Activated T-cell treated with anti-CD3 and anti-CD28 coated beads, Interleukin-2, amount 50 U/mL, for 72 hours (primary cell): ENCODE data around the gene USP47. TPM values are rescaled to one million over a fixed set of nuclear protein-coding genes. Genes with fewer than 3 reads are reported as not detected.

Experiments
- ATAC-seq, 2 donors: fragments of 150-1000 bp; cut with Tn5 transposase; replicated peaks in 1 of 2; 2 replicates each; pipeline ENCODE4 v1.10.0; 2021; ENCODE audit warnings: moderate library complexity in 2 of 2, mild to moderate bottlenecking in 1 of 2
- DNase-seq, 2 donors: peaks; one replicate each; pipeline ENCODE4 v3.0.0; 2021 to 2022; ENCODE audit warnings: mixed read lengths in 1 of 2
- H3K27ac Mint-ChIP-seq: one replicate; pipeline ENCODE4 v1.8.0; 2022; ENCODE audit warnings: mild to moderate bottlenecking, moderate library complexity, mixed read lengths
- H3K27me3 Mint-ChIP-seq: one replicate; pipeline ENCODE4 v1.8.0; 2022; ENCODE audit warnings: low read depth, mixed read lengths
- H3K36me3 Mint-ChIP-seq, 2 donors: one replicate each; pipeline ENCODE4 v1.8.0; 2022; ENCODE audit warnings: mixed read lengths in 2 of 2, mild to moderate bottlenecking in 1 of 2; ENCODE audit not compliant: insufficient read depth in 2 of 2
- H3K4me1 Mint-ChIP-seq: one replicate; pipeline ENCODE4 v1.8.0; 2022; ENCODE audit warnings: low read depth, mixed read lengths
- H3K4me3 Mint-ChIP-seq, 2 donors: one replicate each; pipeline ENCODE4 v1.8.0; 2022; ENCODE audit warnings: mild to moderate bottlenecking in 2 of 2, mixed read lengths in 2 of 2, moderate library complexity in 2 of 2
- H3K9me3 Mint-ChIP-seq, 2 donors: one replicate each; pipeline ENCODE4 v1.8.0; 2022; ENCODE audit warnings: mixed read lengths in 2 of 2
- total RNA-seq, 2 donors: library from RNA; stranded (reverse); gene quantifications; one replicate each; pipeline ENCODE4 v1.2.3, GENCODE V29; 2022

Gene USP47
- total RNA-seq, 2 donors from 2014 or later: 75.8 to 85.6 TPM

- Mint-ChIP-seq H3K9me3 (no peaks in the 10 kb centered on the region), H3K36me3 (peaks cover 0 to 6% of the 10 kb centered on the region in 2 donors), H3K4me1 (no peaks in the 10 kb centered on the region), H3K27me3 (no peaks in the 10 kb centered on the region), H3K27ac (no peak overlapping the region), H3K4me3 (no peak overlapping the region)
- ATAC-seq (no peak), DNase-seq (no peak)
Measured at GRCh38 chr11:11894486-11894885, 52.7 kb downstream of the USP47 start.

GRCh38 chr11:11895672-11896071 is 53.9 kb downstream of the USP47 start:
- H3K27me3 Mint-ChIP-seq: no peaks in the 10 kb centered on the region
- no peaks in the 10 kb centered on the region for H3K9me3 Mint-ChIP-seq
- no peak for ATAC-seq
- H3K27ac Mint-ChIP-seq: no peak overlapping the region
- peaks cover 0 to 3% of the 10 kb centered on the region in 2 donors for H3K36me3 Mint-ChIP-seq
- H3K4me3 Mint-ChIP-seq: no peak overlapping the region
- H3K4me1 Mint-ChIP-seq: no peaks in the 10 kb centered on the region
- DNase-seq: no peak

- no peak for ATAC-seq
- peaks cover 0 to 4% of the 10 kb centered on the region in 2 donors for H3K36me3 Mint-ChIP-seq
- H3K4me1 Mint-ChIP-seq: no peaks in the 10 kb centered on the region
Measured at GRCh38 chr11:11898648-11899047, 56.9 kb downstream of the USP47 start.

GRCh38 chr11:11899401-11899800 is 57.6 kb downstream of the USP47 start:
- peaks cover 0 to 9% of the 10 kb centered on the region in 2 donors for H3K36me3 Mint-ChIP-seq
- H3K9me3 Mint-ChIP-seq: no peaks in the 10 kb centered on the region
- peak overlapping the region; percentile 11 for H3K27ac Mint-ChIP-seq
- ATAC-seq (no peak), DNase-seq (no peak)
- H3K4me1 Mint-ChIP-seq: no peaks in the 10 kb centered on the region
- no peaks in the 10 kb centered on the region for H3K27me3 Mint-ChIP-seq
- no peak overlapping the region for H3K4me3 Mint-ChIP-seq

More at GRCh38 chr11:11898648-11899047, 56.9 kb downstream of the USP47 start:
- Mint-ChIP-seq H3K27ac (peak overlapping the region; percentile 11), H3K27me3 (no peaks in the 10 kb centered on the region), H3K9me3 (no peaks in the 10 kb centered on the region), H3K4me3 (no peak overlapping the region)
- no peak for DNase-seq

- no peaks in the 10 kb centered on the region for H3K27me3 Mint-ChIP-seq
- H3K36me3 Mint-ChIP-seq: peaks cover 0 to 19% of the 10 kb centered on the region in 2 donors
- H3K4me1 Mint-ChIP-seq: no peaks in the 10 kb centered on the region
- no peak overlapping the region for H3K4me3 Mint-ChIP-seq
- no peak for ATAC-seq
- no peaks in the 10 kb centered on the region for H3K9me3 Mint-ChIP-seq
- DNase-seq: no peak
- H3K27ac Mint-ChIP-seq: no peak overlapping the region
Measured at GRCh38 chr11:11901929-11902328, 60.2 kb downstream of the USP47 start.

- ATAC-seq: no peak
- DNase-seq: no peak
- H3K4me3 Mint-ChIP-seq: no peak overlapping the region
- H3K36me3 Mint-ChIP-seq: peaks cover 10 to 21% of the 10 kb centered on the region in 2 donors
- H3K9me3 Mint-ChIP-seq: no peaks in the 10 kb centered on the region
- no peaks in the 10 kb centered on the region for H3K4me1 Mint-ChIP-seq
- H3K27ac Mint-ChIP-seq: no peak overlapping the region
- no peaks in the 10 kb centered on the region for H3K27me3 Mint-ChIP-seq
Measured at GRCh38 chr11:11909727-11910126, 68.0 kb downstream of the USP47 start.

GRCh38 chr11:11910541-11910940 is 68.8 kb downstream of the USP47 start:
- no peak for ATAC-seq
- H3K27me3 Mint-ChIP-seq: no peaks in the 10 kb centered on the region
- DNase-seq: no peak
- H3K4me3 Mint-ChIP-seq: no peak overlapping the region
- no peak overlapping the region for H3K27ac Mint-ChIP-seq
- no peaks in the 10 kb centered on the region for H3K4me1 Mint-ChIP-seq
- no peaks in the 10 kb centered on the region for H3K9me3 Mint-ChIP-seq
- H3K36me3 Mint-ChIP-seq: peaks cover 10 to 17% of the 10 kb centered on the region in 2 donors

GRCh38 chr11:11913395-11913794 is 71.6 kb downstream of the USP47 start:
- Mint-ChIP-seq H3K27ac (no peak overlapping the region), H3K27me3 (no peaks in the 10 kb centered on the region), H3K4me3 (no peak overlapping the region), H3K9me3 (no peaks in the 10 kb centered on the region), H3K36me3 (peaks cover 8 to 14% of the 10 kb centered on the region in 2 donors), H3K4me1 (peaks cover 4% of the 10 kb centered on the region)
- DNase-seq (no peak), ATAC-seq (no peak)

- peaks cover 8 to 14% of the 10 kb centered on the region in 2 donors for H3K36me3 Mint-ChIP-seq
- H3K9me3 Mint-ChIP-seq: no peaks in the 10 kb centered on the region
Measured at GRCh38 chr11:11915625-11916024, 73.9 kb downstream of the USP47 start.

GRCh38 chr11:11916981-11917399 is 75.2 kb downstream of the USP47 start:
- H3K27ac Mint-ChIP-seq: peak overlapping the region; percentile 16
- peaks cover 4% of the 10 kb centered on the region for H3K4me1 Mint-ChIP-seq
- no peak for DNase-seq
- no peak overlapping the region for H3K4me3 Mint-ChIP-seq
- peaks cover 2 to 5% of the 10 kb centered on the region in 2 donors for H3K36me3 Mint-ChIP-seq
- no peaks in the 10 kb centered on the region for H3K9me3 Mint-ChIP-seq
- H3K27me3 Mint-ChIP-seq: no peaks in the 10 kb centered on the region
- no peak for ATAC-seq

More at GRCh38 chr11:11915625-11916024, 73.9 kb downstream of the USP47 start:
- Mint-ChIP-seq H3K27ac (no peak overlapping the region), H3K27me3 (no peaks in the 10 kb centered on the region), H3K4me1 (peaks cover 4% of the 10 kb centered on the region), H3K4me3 (no peak overlapping the region)
- DNase-seq: no peak
- ATAC-seq: no peak

GRCh38 chr11:11923828-11924227 is 82.1 kb downstream of the USP47 start:
- Mint-ChIP-seq H3K27ac (peak overlapping the region; percentile 5), H3K36me3 (peaks cover 6 to 21% of the 10 kb centered on the region in 2 donors), H3K4me3 (no peak overlapping the region), H3K9me3 (no peaks in the 10 kb centered on the region), H3K27me3 (no peaks in the 10 kb centered on the region), H3K4me1 (no peaks in the 10 kb centered on the region)
- ATAC-seq (no peak), DNase-seq (no peak)

GRCh38 chr11:11929920-11930319 is 88.1 kb downstream of the USP47 start:
- H3K4me1 Mint-ChIP-seq: no peaks in the 10 kb centered on the region
- no peak overlapping the region for H3K27ac Mint-ChIP-seq
- peaks cover 11 to 38% of the 10 kb centered on the region in 2 donors for H3K36me3 Mint-ChIP-seq
- ATAC-seq: no peak
- DNase-seq: no peak
- H3K9me3 Mint-ChIP-seq: no peaks in the 10 kb centered on the region
- H3K4me3 Mint-ChIP-seq: no peak overlapping the region
- H3K27me3 Mint-ChIP-seq: no peaks in the 10 kb centered on the region

- H3K4me1 Mint-ChIP-seq: no peaks in the 10 kb centered on the region
- ATAC-seq (no peak), DNase-seq (no peak)
- no peaks in the 10 kb centered on the region for H3K27me3 Mint-ChIP-seq
- no peak overlapping the region for H3K4me3 Mint-ChIP-seq
- peaks cover 7 to 33% of the 10 kb centered on the region in 2 donors for H3K36me3 Mint-ChIP-seq
- no peak overlapping the region for H3K27ac Mint-ChIP-seq
- no peaks in the 10 kb centered on the region for H3K9me3 Mint-ChIP-seq
Measured at GRCh38 chr11:11931461-11932055, 89.8 kb downstream of the USP47 start.

- H3K27ac Mint-ChIP-seq: no peak overlapping the region
- ATAC-seq: no peak
- H3K36me3 Mint-ChIP-seq: peaks cover 7 to 41% of the 10 kb centered on the region in 2 donors
- H3K4me1 Mint-ChIP-seq: no peaks in the 10 kb centered on the region
- no peak for DNase-seq
- H3K4me3 Mint-ChIP-seq: no peak overlapping the region
- H3K27me3 Mint-ChIP-seq: no peaks in the 10 kb centered on the region
- H3K9me3 Mint-ChIP-seq: no peaks in the 10 kb centered on the region
Measured at GRCh38 chr11:11935536-11935935, 93.8 kb downstream of the USP47 start.
